HUES48 (cell line): ENCODE results near the gene C1QTNF9.
"Not testable (repeated sequence)": the region's sequence is repeated elsewhere in the genome, so short reads cannot be mapped to it uniquely, and the experiment has no call there.

ENCODE experiments used
- H3K27ac ChIP-seq: one replicate; pipeline ENCODE4 v1.7.0; 2013; ENCODE audit warnings: low read depth, low read length, inconsistent platforms
- H3K27me3 ChIP-seq: 2 replicates; pipeline ENCODE4 v1.6.1; 2013; ENCODE audit warnings: mild to moderate bottlenecking, low read length; ENCODE audit not compliant: control insufficient read depth, insufficient read depth
- H3K36me3 ChIP-seq: 2 replicates; pipeline ENCODE4 v1.6.1; 2013; ENCODE audit warnings: low read length; ENCODE audit not compliant: control insufficient read depth, insufficient read depth
- H3K4me1 ChIP-seq: 2 replicates; pipeline ENCODE4 v1.6.1; 2013; ENCODE audit warnings: mild to moderate bottlenecking, low read length; ENCODE audit not compliant: control insufficient read depth, insufficient read depth
- H3K4me3 ChIP-seq: 2 replicates; pipeline ENCODE4 v1.5.1; 2013; ENCODE audit warnings: mild to moderate bottlenecking, low read depth, low read length
- H3K9ac ChIP-seq: 2 replicates; pipeline ENCODE4 v1.6.1; 2013; ENCODE audit warnings: mild to moderate bottlenecking, low read depth, low read length, moderate library complexity
- H3K9me3 ChIP-seq: 2 replicates; pipeline ENCODE4 v1.6.1; 2013; ENCODE audit warnings: low read length; ENCODE audit not compliant: control insufficient read depth, insufficient read depth

The C1QTNF9 gene

DNA sequence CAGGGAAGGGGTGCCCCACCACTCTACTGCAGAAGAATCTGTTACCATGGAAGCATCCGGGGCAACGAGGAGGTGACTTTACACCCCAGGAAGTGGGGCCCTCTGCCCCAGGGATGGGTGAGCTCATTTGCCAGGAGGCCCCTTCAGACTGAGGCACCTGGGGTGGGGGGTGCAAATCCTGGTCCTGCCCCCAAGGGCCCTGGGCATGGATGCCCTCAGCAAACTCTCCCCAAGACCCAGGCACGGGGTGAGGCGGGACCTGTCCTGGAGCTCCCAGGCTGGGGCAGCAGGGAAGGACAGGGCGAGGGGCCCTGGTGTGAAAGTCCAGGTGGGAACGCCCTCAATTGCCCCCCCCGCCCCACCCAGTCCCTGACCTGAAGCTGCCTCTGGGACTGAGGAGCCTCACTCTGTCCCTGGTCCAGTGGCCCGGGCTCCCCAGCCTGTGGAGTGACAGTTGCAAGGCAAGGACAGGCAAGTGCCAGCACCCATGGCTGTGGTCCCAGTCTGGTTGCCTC, 52.5 kb downstream of the C1QTNF9 start:
- Histone ChIP-seq H3K9ac (no peak overlapping the region), H3K9me3 (0 out of 2 replicates have a peak, but pooled peaks cover under 1% of the 10 kb centered on the region), H3K4me3 (no peak overlapping the region), H3K27me3 (no peaks in the 10 kb centered on the region), H3K4me1 (no peaks in the 10 kb centered on the region), H3K36me3 (no peaks in the 10 kb centered on the region), H3K27ac (no peak overlapping the region)

DNA sequence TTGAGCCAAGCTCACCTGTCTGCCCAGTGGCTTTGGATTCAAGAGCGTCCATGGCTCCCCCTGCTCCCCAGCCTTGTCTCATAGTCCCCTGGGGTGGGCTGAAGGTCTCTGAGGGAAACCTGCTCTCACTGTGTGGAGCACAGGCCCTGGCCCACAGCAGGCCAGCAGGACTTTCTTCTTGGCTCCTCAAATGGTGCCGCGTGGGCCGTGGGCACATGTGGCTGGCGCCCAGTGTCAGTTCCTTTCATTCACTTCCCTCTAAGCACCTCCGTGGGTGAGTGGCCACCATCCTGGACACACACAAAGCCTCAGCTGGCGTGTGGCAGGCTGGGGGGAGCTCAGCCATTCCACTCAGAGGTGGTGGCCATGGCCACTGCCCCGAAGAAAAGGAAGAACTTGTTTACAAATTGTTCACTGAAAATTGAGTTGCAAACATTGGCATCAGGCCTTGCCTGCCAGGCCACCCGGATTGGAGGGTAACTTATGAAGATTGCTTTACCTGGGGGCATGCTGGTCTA, 53.1 kb downstream of the C1QTNF9 start:
- H3K27me3 ChIP-seq: no peaks in the 10 kb centered on the region
- no peak overlapping the region for H3K27ac ChIP-seq
- H3K9me3 ChIP-seq: no peaks in the 10 kb centered on the region
- no peak overlapping the region for H3K9ac ChIP-seq
- no peaks in the 10 kb centered on the region for H3K36me3 ChIP-seq
- H3K4me3 ChIP-seq: no peak overlapping the region
- H3K4me1 ChIP-seq: no peaks in the 10 kb centered on the region

DNA sequence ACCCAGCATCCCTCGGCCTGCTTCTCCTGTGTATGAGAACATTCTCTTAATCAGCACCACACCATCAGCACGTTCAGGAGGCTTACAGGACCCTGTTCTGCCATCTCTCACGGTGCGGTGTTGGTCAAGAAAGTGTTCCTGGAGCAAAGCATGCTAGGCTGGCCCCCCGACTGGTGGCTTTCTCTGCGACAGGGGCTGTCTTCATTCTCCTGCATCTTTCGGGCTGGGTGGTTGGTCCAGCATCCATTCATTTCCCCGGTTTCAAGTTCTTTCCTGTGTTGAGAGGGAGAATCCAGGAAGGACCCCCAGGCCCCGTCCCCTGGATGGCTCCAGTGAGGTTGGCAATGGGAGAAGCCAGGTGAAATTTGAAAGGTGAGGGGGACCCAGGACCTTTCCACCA, 55.8 kb downstream of the C1QTNF9 start:
- no peaks in the 10 kb centered on the region for H3K36me3 ChIP-seq
- H3K9ac ChIP-seq: no peak overlapping the region
- H3K9me3 ChIP-seq: no peaks in the 10 kb centered on the region
- H3K27ac ChIP-seq: no peak overlapping the region
- H3K27me3 ChIP-seq: no peaks in the 10 kb centered on the region
- no peak overlapping the region for H3K4me3 ChIP-seq
- no peaks in the 10 kb centered on the region for H3K4me1 ChIP-seq

DNA sequence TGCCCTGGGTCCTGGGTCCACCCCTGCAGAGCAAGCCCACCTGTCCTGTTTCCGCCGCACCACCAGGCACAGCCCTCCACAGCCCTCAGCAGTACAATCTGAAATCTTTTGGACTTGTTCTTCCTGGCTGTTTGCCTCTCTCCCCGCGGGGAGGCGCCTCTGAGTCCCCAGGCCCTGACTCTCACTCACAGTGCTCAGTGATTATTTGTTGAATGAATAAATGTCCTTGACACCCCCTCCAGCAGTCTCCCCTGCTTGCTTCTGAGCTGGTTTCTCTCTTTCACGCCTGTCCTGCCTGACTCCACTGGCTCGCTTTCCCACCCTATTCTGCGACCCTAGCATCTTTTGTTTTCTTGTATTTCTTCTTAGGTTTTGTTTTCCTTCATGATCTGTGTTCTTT, 56.9 kb downstream of the C1QTNF9 start:
- H3K9me3 ChIP-seq, H3K27me3 ChIP-seq, H3K27ac ChIP-seq, H3K4me1 ChIP-seq, H3K4me3 ChIP-seq, H3K36me3 ChIP-seq, H3K9ac ChIP-seq: not testable (repeated sequence)

DNA sequence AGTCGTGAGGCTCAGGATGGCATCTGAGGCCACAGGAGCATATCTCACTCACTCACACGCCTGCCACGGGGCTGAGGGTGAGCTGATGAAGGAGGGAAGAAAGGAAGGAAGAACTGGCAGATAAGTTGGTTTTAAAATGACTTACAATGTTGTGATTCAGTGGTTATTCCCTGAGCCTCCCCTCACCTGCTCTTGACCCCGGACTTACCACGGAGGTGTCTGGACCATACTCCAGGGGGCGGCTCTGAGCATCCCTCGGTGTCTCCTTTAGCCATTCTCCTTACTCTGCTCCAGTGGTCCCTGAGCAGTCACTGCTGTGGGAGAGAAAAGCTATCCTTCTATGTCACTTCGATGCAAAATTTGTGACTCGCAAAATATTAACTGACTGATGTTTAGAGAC, 61.9 kb downstream of the C1QTNF9 start:
- not testable (repeated sequence) for H3K9me3 ChIP-seq, H3K27me3 ChIP-seq, H3K9ac ChIP-seq, H3K27ac ChIP-seq, H3K36me3 ChIP-seq, H3K4me1 ChIP-seq, H3K4me3 ChIP-seq
